ENCODE measurements around the gene RETSAT. TPM values are rescaled to one million over a fixed set of nuclear protein-coding genes. Genes with fewer than 3 reads are reported as not detected.

The RETSAT gene
- total and polyA plus RNA-seq, 2 of the 13 experiments (the other 11 are each of a cell fraction or from before 2014, with no cell fraction given): 46.7 to 61.0 TPM

DNA sequence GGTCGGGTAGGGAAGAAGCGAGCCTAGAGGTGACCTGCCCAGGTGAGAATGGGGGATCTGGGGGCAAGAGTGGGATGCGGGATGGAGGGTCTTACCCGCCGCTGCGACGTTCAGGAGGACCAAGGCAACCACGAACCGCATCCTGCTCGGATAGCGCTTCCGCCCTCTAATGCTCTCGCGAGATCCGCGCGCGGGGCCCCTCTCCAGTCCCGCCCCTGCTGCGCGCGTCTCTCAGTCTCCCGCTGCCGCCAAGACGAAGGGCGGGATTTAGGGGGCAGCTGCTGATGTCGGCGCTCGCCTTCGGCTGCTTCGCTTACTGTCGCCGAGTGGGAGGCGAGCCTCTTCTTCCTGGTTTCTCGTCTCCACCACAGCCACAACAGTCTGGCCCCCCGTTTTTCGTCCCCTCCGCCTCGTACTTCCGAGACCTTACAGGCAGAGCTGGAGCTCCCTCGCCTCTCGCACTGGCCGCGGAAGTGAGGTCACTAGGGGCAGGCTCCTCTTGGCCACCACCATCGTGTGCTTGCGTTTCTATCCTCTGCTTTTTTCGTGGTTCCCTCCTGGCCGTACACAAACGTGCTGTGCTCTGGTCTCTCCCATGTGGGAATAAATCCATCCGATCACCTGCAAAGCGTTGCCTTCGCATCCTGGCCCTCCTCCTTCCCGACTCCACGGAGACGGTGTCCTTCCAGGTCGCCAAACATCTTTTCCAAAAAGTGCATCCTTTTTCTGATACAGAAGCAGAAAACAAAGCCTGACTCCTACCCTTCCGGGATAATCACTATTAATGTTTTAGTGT lies 26.3 kb downstream of the RETSAT start, which contains the start of gene TGOLN2 (continued):
- TF ChIP-seq, protein P1, sequence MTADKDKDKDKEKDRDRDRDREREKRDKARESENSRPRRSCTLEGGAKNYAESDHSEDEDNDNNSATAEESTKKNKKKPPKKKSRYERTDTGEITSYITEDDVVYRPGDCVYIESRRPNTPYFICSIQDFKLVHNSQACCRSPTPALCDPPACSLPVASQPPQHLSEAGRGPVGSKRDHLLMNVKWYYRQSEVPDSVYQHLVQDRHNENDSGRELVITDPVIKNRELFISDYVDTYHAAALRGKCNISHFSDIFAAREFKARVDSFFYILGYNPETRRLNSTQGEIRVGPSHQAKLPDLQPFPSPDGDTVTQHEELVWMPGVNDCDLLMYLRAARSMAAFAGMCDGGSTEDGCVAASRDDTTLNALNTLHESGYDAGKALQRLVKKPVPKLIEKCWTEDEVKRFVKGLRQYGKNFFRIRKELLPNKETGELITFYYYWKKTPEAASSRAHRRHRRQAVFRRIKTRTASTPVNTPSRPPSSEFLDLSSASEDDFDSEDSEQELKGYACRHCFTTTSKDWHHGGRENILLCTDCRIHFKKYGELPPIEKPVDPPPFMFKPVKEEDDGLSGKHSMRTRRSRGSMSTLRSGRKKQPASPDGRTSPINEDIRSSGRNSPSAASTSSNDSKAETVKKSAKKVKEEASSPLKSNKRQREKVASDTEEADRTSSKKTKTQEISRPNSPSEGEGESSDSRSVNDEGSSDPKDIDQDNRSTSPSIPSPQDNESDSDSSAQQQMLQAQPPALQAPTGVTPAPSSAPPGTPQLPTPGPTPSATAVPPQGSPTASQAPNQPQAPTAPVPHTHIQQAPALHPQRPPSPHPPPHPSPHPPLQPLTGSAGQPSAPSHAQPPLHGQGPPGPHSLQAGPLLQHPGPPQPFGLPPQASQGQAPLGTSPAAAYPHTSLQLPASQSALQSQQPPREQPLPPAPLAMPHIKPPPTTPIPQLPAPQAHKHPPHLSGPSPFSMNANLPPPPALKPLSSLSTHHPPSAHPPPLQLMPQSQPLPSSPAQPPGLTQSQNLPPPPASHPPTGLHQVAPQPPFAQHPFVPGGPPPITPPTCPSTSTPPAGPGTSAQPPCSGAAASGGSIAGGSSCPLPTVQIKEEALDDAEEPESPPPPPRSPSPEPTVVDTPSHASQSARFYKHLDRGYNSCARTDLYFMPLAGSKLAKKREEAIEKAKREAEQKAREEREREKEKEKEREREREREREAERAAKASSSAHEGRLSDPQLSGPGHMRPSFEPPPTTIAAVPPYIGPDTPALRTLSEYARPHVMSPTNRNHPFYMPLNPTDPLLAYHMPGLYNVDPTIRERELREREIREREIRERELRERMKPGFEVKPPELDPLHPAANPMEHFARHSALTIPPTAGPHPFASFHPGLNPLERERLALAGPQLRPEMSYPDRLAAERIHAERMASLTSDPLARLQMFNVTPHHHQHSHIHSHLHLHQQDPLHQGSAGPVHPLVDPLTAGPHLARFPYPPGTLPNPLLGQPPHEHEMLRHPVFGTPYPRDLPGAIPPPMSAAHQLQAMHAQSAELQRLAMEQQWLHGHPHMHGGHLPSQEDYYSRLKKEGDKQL (CRISPR knock-in tag; IDR thresholded peaks at IDR 0.05; ENCODE audit: low read depth): no peak
- TF ChIP-seq ARID2 (CRISPR knock-in tag; IDR thresholded peaks at IDR 0.05; ENCODE audit: borderline replicate concordance) (peak; percentile 87; the same call in 1 of the 2 replicates), TRIM24 (CRISPR knock-in tag; IDR thresholded peaks at IDR 0.05) (no peak), ZNF501 (CRISPR knock-in tag; IDR thresholded peaks at IDR 0.05) (peak; percentile 94), SMAD1 (CRISPR knock-in tag; IDR thresholded peaks at IDR 0.05; ENCODE audit: borderline replicate concordance, low read depth) (peak; percentile 82; the same call in 1 of the 2 replicates), HMGA1 (CRISPR knock-in tag; conservative IDR thresholded peaks at IDR 0.05) (no peak), ZNF230 (CRISPR knock-in tag; IDR thresholded peaks at IDR 0.05) (peak; percentile 96), FOXK2 (IDR thresholded peaks at IDR 0.05) (no peak), SMARCC2 (IDR thresholded peaks at IDR 0.05) (no peak), HBP1 (CRISPR knock-in tag; IDR thresholded peaks at IDR 0.05; ENCODE audit: low read depth) (no peak), XBP1 (CRISPR knock-in tag; IDR thresholded peaks at IDR 0.05) (peak; percentile 88), ELF4 (CRISPR knock-in tag; IDR thresholded peaks at IDR 0.05; ENCODE audit: borderline replicate concordance) (peak; percentile 74), PHF8 (CRISPR knock-in tag; IDR thresholded peaks at IDR 0.05) (peak; percentile 96), FOXO4 (CRISPR knock-in tag; conservative IDR thresholded peaks at IDR 0.05) (no peak), GATA4 (IDR thresholded peaks at IDR 0.05; ENCODE audit: borderline replicate concordance, low read depth) (peak; percentile 85), MIXL1 (CRISPR knock-in tag; IDR thresholded peaks at IDR 0.05) (peak; percentile 36; the same call in 1 of the 2 replicates), ZNF556 (CRISPR knock-in tag; IDR thresholded peaks at IDR 0.05; ENCODE audit: borderline replicate concordance) (peak; percentile 97), ZMYM2 (CRISPR knock-in tag; IDR thresholded peaks at IDR 0.05) (0 out of 2 replicates have a peak, but pooled peaks have one; percentile 50)
- TF ChIP-seq, protein P2, sequence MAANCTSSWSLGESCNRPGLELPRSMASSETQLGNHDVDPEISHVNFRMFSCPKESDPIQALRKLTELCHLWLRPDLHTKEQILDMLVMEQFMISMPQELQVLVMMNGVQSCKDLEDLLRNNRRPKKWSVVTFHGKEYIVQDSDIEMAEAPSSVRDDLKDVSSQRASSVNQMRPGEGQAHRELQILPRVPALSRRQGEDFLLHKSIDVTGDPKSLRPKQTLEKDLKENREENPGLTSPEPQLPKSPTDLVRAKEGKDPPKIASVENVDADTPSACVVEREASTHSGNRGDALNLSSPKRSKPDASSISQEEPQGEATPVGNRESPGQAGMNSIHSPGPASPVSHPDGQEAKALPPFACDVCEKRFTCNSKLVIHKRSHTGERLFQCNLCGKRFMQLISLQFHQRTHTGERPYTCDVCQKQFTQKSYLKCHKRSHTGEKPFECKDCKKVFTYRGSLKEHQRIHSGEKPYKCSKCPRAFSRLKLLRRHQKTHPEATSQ (CRISPR knock-in tag; IDR thresholded peaks at IDR 0.05; ENCODE audit: borderline replicate concordance): peak; percentile 76; the same call in 1 of the 2 replicates
- TF ChIP-seq, protein P3, sequence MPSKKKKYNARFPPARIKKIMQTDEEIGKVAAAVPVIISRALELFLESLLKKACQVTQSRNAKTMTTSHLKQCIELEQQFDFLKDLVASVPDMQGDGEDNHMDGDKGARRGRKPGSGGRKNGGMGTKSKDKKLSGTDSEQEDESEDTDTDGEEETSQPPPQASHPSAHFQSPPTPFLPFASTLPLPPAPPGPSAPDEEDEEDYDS (CRISPR knock-in tag; IDR thresholded peaks at IDR 0.05): peak; percentile 91

All from HepG2 (cell line).